T-cell (primary cell): ENCODE results near the gene CRYBA1. TPM values are rescaled to one million over a fixed set of nuclear protein-coding genes. Genes with fewer than 3 reads are reported as not detected.

Experiments
- ATAC-seq, 4 experiments: fragments of 200-7000 bp in 3 of 4; fragments of 150-1000 bp in 1 of 4; cut with Tn5 transposase; replicated peaks in 1 of 4; 1 replicate in 3 of 4; 2 replicates in 1 of 4; pipeline ENCODE4 v1.10.0; 2021; ENCODE audit warnings: moderate library complexity in 3 of 4, mild to moderate bottlenecking in 2 of 4, moderate number of reproducible peaks in 1 of 4
- CTCF ChIA-PET, 2 donors: fragments of 300-600 bp; sonication (Branson Sonifier 250); formaldehyde crosslinking; loops; one replicate each; lab custom pipeline; 2022; ENCODE audit warnings: antibody characterized with exemption in 2 of 2; lab: Charles Lee
- POLR2A ChIA-PET, 2 donors: fragments of 300-600 bp; sonication (Branson Sonifier 250); formaldehyde crosslinking; loops; one replicate each; lab custom pipeline; 2022; ENCODE audit warnings: antibody characterized with exemption in 2 of 2; lab: Charles Lee
- DNase-seq, 35 experiments: peaks; one replicate each; pipeline versions ENCODE4 v3.0.0 to v3.0.0-alpha.2; 2013 to 2023
- H3K27ac ChIP-seq: one replicate; pipeline ENCODE4 v1.5.1; 2013; ENCODE audit warnings: low read length
- H3K27me3 ChIP-seq, 2 experiments: replicated peaks in 1 of 2; 1 replicate in 1 of 2; 2 replicates in 1 of 2; pipeline versions ENCODE4 v1.6.1 to v1.7.0; 2013; ENCODE audit warnings: low read length in 1 of 2, mixed read lengths in 1 of 2; ENCODE audit not compliant: control insufficient read depth in 2 of 2, insufficient read depth in 2 of 2; ENCODE audit errors: extremely low read depth in 1 of 2
- H3K36me3 ChIP-seq, 2 donors: 1 replicate in 1 of 2; 2 replicates in 1 of 2; pipeline versions ENCODE4 v1.6.1 to v1.7.0; 2013; ENCODE audit warnings: low read length in 1 of 2; ENCODE audit not compliant: control insufficient read depth in 2 of 2, insufficient read depth in 1 of 2; ENCODE audit errors: extremely low read depth in 1 of 2
- H3K4me1 ChIP-seq, 2 experiments: 1 replicate in 1 of 2; 2 replicates in 1 of 2; pipeline versions ENCODE4 v1.6.1 to v1.7.0; 2013; ENCODE audit warnings: low read length in 2 of 2, mixed read lengths in 1 of 2; ENCODE audit not compliant: insufficient read depth in 2 of 2, control insufficient read depth in 1 of 2; ENCODE audit errors: extremely low read depth in 1 of 2
- H3K4me3 ChIP-seq, 2 donors: 1 replicate in 1 of 2; 2 replicates in 1 of 2; pipeline versions ENCODE4 v1.5.1 to v1.7.0; 2013; ENCODE audit warnings: mild to moderate bottlenecking in 2 of 2, low read length in 1 of 2, moderate library complexity in 1 of 2; ENCODE audit not compliant: control insufficient read depth in 1 of 2; ENCODE audit errors: extremely low read depth in 1 of 2
- H3K9me3 ChIP-seq: 2 replicates; pipeline ENCODE4 v1.7.0; 2013
- H3K27ac Mint-ChIP-seq, 2 donors: one replicate each; pipeline ENCODE4 v1.8.0; 2020 to 2021; ENCODE audit warnings: mild to moderate bottlenecking in 2 of 2, mixed read lengths in 2 of 2
- H3K27me3 Mint-ChIP-seq, 2 donors: one replicate each; pipeline ENCODE4 v1.8.0; 2021 to 2022; ENCODE audit warnings: mixed read lengths in 2 of 2
- H3K36me3 Mint-ChIP-seq: one replicate; pipeline ENCODE4 v1.8.0; 2021; ENCODE audit warnings: mixed read lengths
- H3K4me1 Mint-ChIP-seq, 3 donors: one replicate each; pipeline ENCODE4 v1.8.0; 2020 to 2022; ENCODE audit warnings: mixed read lengths in 3 of 3, mild to moderate bottlenecking in 1 of 3
- H3K4me3 Mint-ChIP-seq, 3 donors: one replicate each; pipeline ENCODE4 v1.8.0; 2020 to 2022; ENCODE audit warnings: mild to moderate bottlenecking in 3 of 3, mixed read lengths in 3 of 3, moderate library complexity in 3 of 3
- H3K9me3 Mint-ChIP-seq, 3 donors: one replicate each; pipeline ENCODE4 v1.8.0; 2020 to 2022; ENCODE audit warnings: mixed read lengths in 3 of 3
- WGBS: methylation state at CpG from one replicate; pipeline ENCODE4 v1.1.5; 2013; ENCODE audit warnings: missing lambda C conversion rate; ENCODE audit not compliant: insufficient coverage; 5-methylcytosine and 5-hydroxymethylcytosine counted together
- total RNA-seq, 35 experiments: library from RNA in 6 of 35; stranded (reverse) in 6 of 35; fragments of 120-200 nt in 1 of 35; gene quantifications; one replicate each; pipeline versions ENCODE4 v1.2.1 to v1.2.4 and lab custom pipeline; 2013 to 2026

Gene CRYBA1
- total RNA-seq, 5 donors from 2014 or later (not counting 1 experiment from before 2014, with no cell fraction given) = not detected

GRCh38 chr17:29292992-29293889, 46.6 kb downstream of the CRYBA1 start:
- H3K4me1 ChIP-seq = peaks cover 27 to 40% of the 10 kb centered on the region in 2 experiments
- peak overlapping the region; percentile 78 to 98 for H3K4me3 ChIP-seq
- DNase-seq = peak in 33 of 35 experiments; percentile 8 to 68 (median 50)
- ATAC-seq = peak; percentile 26 to 37 (median 34)
- POLR2A ChIA-PET = interaction anchor here in 1 of 2 donors (0.6 to 1.4 kb wide), 5 partner anchors 11 to 145 kb away, joined by 3 to 17 read pairs (median 4); partner anchors contain the start of gene MYO18A
- CTCF ChIA-PET = interaction anchor here (0.6 to 1.3 kb wide), 9 partner anchors 10 to 437 kb away, joined by 3 to 10 read pairs (median 5); no protein-coding TSS in a partner anchor
- H3K36me3 ChIP-seq = peaks cover 0 to 9% of the 10 kb centered on the region in 2 donors
- no peaks in the 10 kb centered on the region for H3K27me3 ChIP-seq
- Mint-ChIP-seq H3K36me3 (peaks cover 8% of the 10 kb centered on the region), H3K4me1 (peaks cover 48 to 59% (median 49%) of the 10 kb centered on the region in 3 donors), H3K9me3 (no peaks in the 10 kb centered on the region), H3K27ac (peak overlapping the region; percentile 100), H3K27me3 (no peaks in the 10 kb centered on the region), H3K4me3 (peak overlapping the region; percentile 99 to 100 (median 100))
- H3K9me3 ChIP-seq = no peaks in the 10 kb centered on the region
- WGBS = 0% methylated on average over 15 of the region's 54 CpGs
- peak overlapping the region; percentile 87 for H3K27ac ChIP-seq

GRCh38 chr17:29293890-29294579, 47.4 kb downstream of the CRYBA1 start, which contains the start of gene NUFIP2:
Gene NUFIP2 (minus strand): TSS chr17:29294148. CDS start chr17:29294059, 89 bp downstream.
- Histone ChIP-seq H3K27ac (peak within 1 kb of the TSS; percentile 87), H3K4me1 (peaks cover 22 to 34% of the 10 kb centered on the region in 2 experiments), H3K27me3 (no peaks in the 10 kb centered on the region), H3K4me3 (peak within 1 kb of the TSS; percentile 78 to 98), H3K9me3 (no peaks in the 10 kb centered on the region), H3K36me3 (peaks cover 0 to 3% of the 10 kb centered on the region in 2 donors)
- no peaks in the 10 kb centered on the region for H3K27me3 Mint-ChIP-seq
- WGBS = under 1% methylated on average over 22 of the region's 31 CpGs
- POLR2A ChIA-PET = interaction anchor here (0.5 to 1.4 kb wide), 14 partner anchors 8 to 1037 kb away, joined by 3 to 17 read pairs (median 4); partner anchors contain the start of gene MYO18A (in 1 of the 2)
- H3K9me3 Mint-ChIP-seq = no peaks in the 10 kb centered on the region
- CTCF ChIA-PET = interaction anchor here (0.6 to 1.3 kb wide), 5 partner anchors 20 to 147 kb away, joined by 3 to 8 read pairs (median 4); no protein-coding TSS in a partner anchor
- peaks cover 40 to 51% (median 41%) of the 10 kb centered on the region in 3 donors for H3K4me1 Mint-ChIP-seq
- peaks cover 5% of the 10 kb centered on the region for H3K36me3 Mint-ChIP-seq
- DNase-seq (peak; percentile 96 to 99 (median 98)), ATAC-seq (peak; percentile 85 to 90 (median 88))
- peak within 1 kb of the TSS; percentile 100 for H3K27ac Mint-ChIP-seq
- H3K4me3 Mint-ChIP-seq = peak within 1 kb of the TSS; percentile 99 to 100 (median 100)

GRCh38 chr17:29294580-29294900, 47.9 kb downstream of the CRYBA1 start:
- Mint-ChIP-seq H3K27me3 (no peaks in the 10 kb centered on the region), H3K36me3 (peaks cover 3% of the 10 kb centered on the region), H3K4me1 (peaks cover 35 to 46% (median 36%) of the 10 kb centered on the region in 3 donors), H3K4me3 (peak overlapping the region; percentile 99 to 100 (median 100)), H3K27ac (peak overlapping the region; percentile 100), H3K9me3 (no peaks in the 10 kb centered on the region)
- Histone ChIP-seq H3K4me1 (peaks cover 16 to 34% of the 10 kb centered on the region in 2 experiments), H3K27me3 (no peaks in the 10 kb centered on the region), H3K9me3 (no peaks in the 10 kb centered on the region), H3K36me3 (peaks cover 0 to 3% of the 10 kb centered on the region in 2 donors), H3K4me3 (peak overlapping the region; percentile 60 to 98), H3K27ac (peak overlapping the region; percentile 87)
- ChIA-PET POLR2A (interaction anchor here (0.5 to 1.4 kb wide), 14 partner anchors 8 to 1036 kb away, joined by 3 to 17 read pairs (median 4); partner anchors contain the start of gene MYO18A (in 1 of the 2)), CTCF (interaction anchor here (1.0 to 1.3 kb wide), 4 partner anchors 21 to 146 kb away, joined by 3 to 8 read pairs (median 4); no protein-coding TSS in a partner anchor)
- DNase-seq (no peak), ATAC-seq (no peak)
- no CpG with 5 or more reads among the region's 2 CpGs for WGBS

- Histone ChIP-seq H3K36me3 (no peaks in the 10 kb centered on the region), H3K27ac (peak overlapping the region; percentile 87), H3K4me3 (no peak overlapping the region), H3K27me3 (no peaks in the 10 kb centered on the region), H3K4me1 (peaks cover 8 to 28% of the 10 kb centered on the region in 2 experiments), H3K9me3 (no peaks in the 10 kb centered on the region)
- Mint-ChIP-seq H3K27ac (peak overlapping the region; percentile 82 to 88), H3K4me1 (peaks cover 26 to 37% (median 27%) of the 10 kb centered on the region in 3 donors), H3K36me3 (no peaks in the 10 kb centered on the region), H3K9me3 (no peaks in the 10 kb centered on the region), H3K27me3 (no peaks in the 10 kb centered on the region), H3K4me3 (peak overlapping the region; percentile 6 to 99 (median 35))
- DNase-seq = no peak
- POLR2A ChIA-PET = no interaction called here
- no peak for ATAC-seq
- CTCF ChIA-PET = interaction anchor here in 1 of 2 donors (0.6 kb wide), 2 partner anchors 15 to 144 kb away, joined by 3 to 4 read pairs; no protein-coding TSS in a partner anchor
- no CpG with 5 or more reads among the region's 3 CpGs for WGBS
Observed at GRCh38 chr17:29295420-29295819, 48.8 kb downstream of the CRYBA1 start.

- ATAC-seq (no peak), DNase-seq (no peak)
- CTCF ChIA-PET = interaction anchor here in 1 of 2 donors (0.7 kb wide), 1 partner anchor 63 kb away, joined by 6 read pairs; no protein-coding TSS in a partner anchor
- POLR2A ChIA-PET = interaction anchor here in 1 of 2 donors (0.7 kb wide), 1 partner anchor 266 kb away, joined by 3 read pairs; no protein-coding TSS in a partner anchor
- WGBS = 80% methylated on average over 1 of the region's 2 CpGs
- Histone ChIP-seq H3K36me3 (no peaks in the 10 kb centered on the region), H3K9me3 (no peaks in the 10 kb centered on the region), H3K4me1 (peaks cover 5 to 11% of the 10 kb centered on the region in 2 experiments), H3K27me3 (no peaks in the 10 kb centered on the region), H3K27ac (no peak overlapping the region), H3K4me3 (no peak overlapping the region)
- Mint-ChIP-seq H3K36me3 (no peaks in the 10 kb centered on the region), H3K4me1 (peaks cover 12 to 18% (median 15%) of the 10 kb centered on the region in 3 donors), H3K9me3 (no peaks in the 10 kb centered on the region), H3K27ac (no peak overlapping the region), H3K27me3 (no peaks in the 10 kb centered on the region), H3K4me3 (no peak overlapping the region)
Observed at GRCh38 chr17:29299031-29299430, 52.4 kb downstream of the CRYBA1 start.
